ENCODE measurements around the gene CCKAR. TPM values are rescaled to one million over a fixed set of nuclear protein-coding genes. Genes with fewer than 3 reads are reported as not detected.
"Not testable (repeated sequence)": the region's sequence is repeated elsewhere in the genome, so short reads cannot be mapped to it uniquely, and the experiment has no call there.

The CCKAR gene
- total RNA-seq, 4 donors from 2014 or later, result 0.27 to 0.79 TPM; not detected in 2

- in situ Hi-C loops (cut with MboI; ENCODE audit: low pct_ligation_motif_present in 1 of 4, low pct_unique_long_range_greater_than_20kb in 1 of 4, low sequenced_read_pairs in 3 of 4), result no loop called here
- peaks cover 0 to 6% (median 0%) of the 10 kb centered on the region in 4 donors for H3K4me1 ChIP-seq
- no peak overlapping the region for H3K4me3 ChIP-seq
- 60 to 64% methylated on average over 1 to 8 of the region's 8 CpGs for WGBS, 2 donors (ENCODE audit: low coverage in 1 of 2)
- no peaks in the 10 kb centered on the region for H3K9me3 ChIP-seq
- H3K36me3 ChIP-seq, result no peaks in the 10 kb centered on the region
- no peak for DNase-seq
- TF ChIP-seq POLR2A (IDR thresholded peaks at IDR 0.05) (no peak), POLR2AphosphoS5 (IDR thresholded peaks at IDR 0.05) (no peak), EP300 (IDR thresholded peaks at IDR 0.05; ENCODE audit: low read depth) (no peak)
- TF ChIP-seq, protein P1, sequence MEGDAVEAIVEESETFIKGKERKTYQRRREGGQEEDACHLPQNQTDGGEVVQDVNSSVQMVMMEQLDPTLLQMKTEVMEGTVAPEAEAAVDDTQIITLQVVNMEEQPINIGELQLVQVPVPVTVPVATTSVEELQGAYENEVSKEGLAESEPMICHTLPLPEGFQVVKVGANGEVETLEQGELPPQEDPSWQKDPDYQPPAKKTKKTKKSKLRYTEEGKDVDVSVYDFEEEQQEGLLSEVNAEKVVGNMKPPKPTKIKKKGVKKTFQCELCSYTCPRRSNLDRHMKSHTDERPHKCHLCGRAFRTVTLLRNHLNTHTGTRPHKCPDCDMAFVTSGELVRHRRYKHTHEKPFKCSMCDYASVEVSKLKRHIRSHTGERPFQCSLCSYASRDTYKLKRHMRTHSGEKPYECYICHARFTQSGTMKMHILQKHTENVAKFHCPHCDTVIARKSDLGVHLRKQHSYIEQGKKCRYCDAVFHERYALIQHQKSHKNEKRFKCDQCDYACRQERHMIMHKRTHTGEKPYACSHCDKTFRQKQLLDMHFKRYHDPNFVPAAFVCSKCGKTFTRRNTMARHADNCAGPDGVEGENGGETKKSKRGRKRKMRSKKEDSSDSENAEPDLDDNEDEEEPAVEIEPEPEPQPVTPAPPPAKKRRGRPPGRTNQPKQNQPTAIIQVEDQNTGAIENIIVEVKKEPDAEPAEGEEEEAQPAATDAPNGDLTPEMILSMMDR (IDR thresholded peaks at IDR 0.05), result no peak
- no peaks in the 10 kb centered on the region for H3K27me3 ChIP-seq
- peak overlapping the region in 2 of 4 donors; percentile 4 to 68 for H3K27ac ChIP-seq
- intact Hi-C loops (cut with DNase I; ENCODE audit: low total_unique reads), result no loop called here
These were observed 19.5 kb upstream of the CCKAR start for GRCh38 chr4:26509681-26510333.

GRCh38 chr4:26507286-26507685, 17.0 kb upstream of the CCKAR start:
- 63 to 90% methylated on average over 4 of the region's 4 CpGs for WGBS, 2 donors (ENCODE audit: low coverage in 1 of 2)
- in situ Hi-C loops (cut with MboI; ENCODE audit: low pct_ligation_motif_present in 1 of 4, low pct_unique_long_range_greater_than_20kb in 1 of 4, low sequenced_read_pairs in 3 of 4), result no loop called here
- intact Hi-C loops (cut with DNase I; ENCODE audit: low total_unique reads), result no loop called here

GRCh38 chr4:26503844-26504243, 13.6 kb upstream of the CCKAR start:
- Histone ChIP-seq H3K4me3 (no peak overlapping the region), H3K27me3 (no peaks in the 10 kb centered on the region), H3K9me3 (peaks cover 0 to 4% of the 10 kb centered on the region in 2 donors), H3K27ac (no peak overlapping the region), H3K4me1 (no peaks in the 10 kb centered on the region), H3K36me3 (no peaks in the 10 kb centered on the region)
- TF ChIP-seq POLR2A (IDR thresholded peaks at IDR 0.05), result no peak
- TF ChIP-seq, protein P1 (IDR thresholded peaks at IDR 0.05), result no peak
- no peak for TF ChIP-seq EP300 (IDR thresholded peaks at IDR 0.05; ENCODE audit: low read depth)
- no peak for TF ChIP-seq POLR2AphosphoS5 (IDR thresholded peaks at IDR 0.05)
- DNase-seq, result no peak
- intact Hi-C loops (cut with DNase I; ENCODE audit: low total_unique reads) (no loop called here), in situ Hi-C loops (cut with MboI; ENCODE audit: low pct_ligation_motif_present in 1 of 4, low pct_unique_long_range_greater_than_20kb in 1 of 4, low sequenced_read_pairs in 3 of 4) (no loop called here)
- WGBS, 2 donors (ENCODE audit: low coverage in 1 of 2), result 83% methylated on average over 4 of the region's 4 CpGs; no CpG with 5 or more reads in 1 of the 2 donors

More at GRCh38 chr4:26507286-26507685, 17.0 kb upstream of the CCKAR start:
- no peaks in the 10 kb centered on the region for H3K9me3 ChIP-seq
- peaks cover 0 to 6% (median 0%) of the 10 kb centered on the region in 4 donors for H3K4me1 ChIP-seq
- no peak overlapping the region for H3K27ac ChIP-seq
- no peaks in the 10 kb centered on the region for H3K27me3 ChIP-seq
- no peak for DNase-seq
- no peaks in the 10 kb centered on the region for H3K36me3 ChIP-seq
- H3K4me3 ChIP-seq, result no peak overlapping the region
- no peak for TF ChIP-seq POLR2AphosphoS5 (IDR thresholded peaks at IDR 0.05)
- TF ChIP-seq, protein P1 (IDR thresholded peaks at IDR 0.05), result no peak
- no peak for TF ChIP-seq POLR2A (IDR thresholded peaks at IDR 0.05)
- no peak for TF ChIP-seq EP300 (IDR thresholded peaks at IDR 0.05; ENCODE audit: low read depth)

- no peak for TF ChIP-seq POLR2A (IDR thresholded peaks at IDR 0.05)
- TF ChIP-seq, protein P1 (IDR thresholded peaks at IDR 0.05), result no peak
- no peak for TF ChIP-seq EP300 (IDR thresholded peaks at IDR 0.05; ENCODE audit: low read depth)
- no peak for TF ChIP-seq POLR2AphosphoS5 (IDR thresholded peaks at IDR 0.05)
- Histone ChIP-seq H3K27ac (no peak overlapping the region), H3K9me3 (peaks cover 0 to 4% of the 10 kb centered on the region in 2 donors), H3K4me3 (no peak overlapping the region), H3K27me3 (no peaks in the 10 kb centered on the region), H3K4me1 (no peaks in the 10 kb centered on the region), H3K36me3 (no peaks in the 10 kb centered on the region)
- in situ Hi-C loops (cut with MboI; ENCODE audit: low pct_ligation_motif_present in 1 of 4, low pct_unique_long_range_greater_than_20kb in 1 of 4, low sequenced_read_pairs in 3 of 4) (no loop called here), intact Hi-C loops (cut with DNase I; ENCODE audit: low total_unique reads) (no loop called here)
- 55% methylated on average over 5 of the region's 5 CpGs; no CpG with 5 or more reads in 1 of the 2 donors for WGBS, 2 donors (ENCODE audit: low coverage in 1 of 2)
- DNase-seq, result no peak
These were observed 13.1 kb upstream of the CCKAR start for GRCh38 chr4:26503427-26503826.

GRCh38 chr4:26500565-26500999, 10.3 kb upstream of the CCKAR start:
- in situ Hi-C loops (cut with MboI; ENCODE audit: low pct_ligation_motif_present in 1 of 4, low pct_unique_long_range_greater_than_20kb in 1 of 4, low sequenced_read_pairs in 3 of 4); H3K27me3 ChIP-seq; intact Hi-C loops (cut with DNase I; ENCODE audit: low total_unique reads): not testable (repeated sequence)

More at GRCh38 chr4:26500565-26500999, 10.3 kb upstream of the CCKAR start:
- not testable (repeated sequence) for H3K4me3 ChIP-seq, H3K36me3 ChIP-seq, H3K9me3 ChIP-seq, H3K4me1 ChIP-seq, DNase-seq, H3K27ac ChIP-seq
- WGBS, 2 donors (ENCODE audit: low coverage in 1 of 2), result 90 to 95% methylated on average over 5 to 9 of the region's 9 CpGs

Data from transverse colon (tissue), 4 donors.